ENCODE measurements around the gene PLTP. TPM values are rescaled to one million over a fixed set of nuclear protein-coding genes. Genes with fewer than 3 reads are reported as not detected.

Gene PLTP
- total RNA-seq, 1 donor from 2014 or later, result 162 TPM

GRCh38 chr20:45897289-45897688 is 14.7 kb downstream of the PLTP start:
- Histone ChIP-seq H3K4me2 (ENCODE audit: low read length) (no peak overlapping the region), H3K36me3 (ENCODE audit: insufficient read depth, low read length) (peaks cover 10% of the 10 kb centered on the region), H3K4me3 (ENCODE audit: insufficient read depth, low read depth, low read length) (no peak overlapping the region), H3K79me2 (ENCODE audit: insufficient read depth, low read length) (peaks cover 1% of the 10 kb centered on the region), H2AFZ (ENCODE audit: low read depth, low read length) (no peak overlapping the region), H4K20me1 (ENCODE audit: insufficient read depth, low read length) (peaks cover 12% of the 10 kb centered on the region), H3K27me3 (ENCODE audit: insufficient read depth, low read length) (no peaks in the 10 kb centered on the region), H3K27ac (ENCODE audit: low read depth, low read length) (no peak overlapping the region), H3K9me3 (ENCODE audit: insufficient read depth, low read depth, low read length) (no peaks in the 10 kb centered on the region), H3K4me1 (ENCODE audit: insufficient read depth, low read length) (peaks cover 8% of the 10 kb centered on the region), H3K9ac (ENCODE audit: low read length) (no peak overlapping the region)
- Mint-ChIP-seq H3K4me3 (ENCODE audit: unreplicated experiment) (no peak overlapping the region), H3K9me3 (ENCODE audit: unreplicated experiment) (no peaks in the 10 kb centered on the region), H3K27me3 (ENCODE audit: low read depth, unreplicated experiment) (no peaks in the 10 kb centered on the region), H3K36me3 (ENCODE audit: low read depth, unreplicated experiment) (peaks cover 29% of the 10 kb centered on the region), H3K27ac (ENCODE audit: unreplicated experiment) (no peak overlapping the region), H3K4me1 (ENCODE audit: low read depth, unreplicated experiment) (peaks cover 1% of the 10 kb centered on the region)
- no peak for DNase-seq (ENCODE audit: low read depth)
- TF ChIP-seq EZH2 (IDR thresholded peaks at IDR 0.05; ENCODE audit: insufficient read depth, low read length), result no peak
- no peak for TF ChIP-seq CTCF (IDR thresholded peaks at IDR 0.05; ENCODE audit: insufficient read depth, low read depth, low read length)
- no peak for FAIRE-seq

- H3K27ac ChIP-seq (ENCODE audit: low read depth, low read length), result no peak overlapping the region
- H3K4me1 Mint-ChIP-seq (ENCODE audit: low read depth, unreplicated experiment), result peaks cover 5% of the 10 kb centered on the region
- H3K9me3 ChIP-seq (ENCODE audit: insufficient read depth, low read depth, low read length), result no peaks in the 10 kb centered on the region
- peaks cover 13% of the 10 kb centered on the region for H3K4me1 ChIP-seq (ENCODE audit: insufficient read depth, low read length)
- H3K4me2 ChIP-seq (ENCODE audit: low read length), result no peak overlapping the region
- FAIRE-seq (no peak), DNase-seq (ENCODE audit: low read depth) (no peak)
- H3K36me3 ChIP-seq (ENCODE audit: insufficient read depth, low read length), result peaks cover 10% of the 10 kb centered on the region
- H3K9me3 Mint-ChIP-seq (ENCODE audit: unreplicated experiment), result no peaks in the 10 kb centered on the region
- H2AFZ ChIP-seq (ENCODE audit: low read depth, low read length), result no peak overlapping the region
- TF ChIP-seq EZH2 (IDR thresholded peaks at IDR 0.05; ENCODE audit: insufficient read depth, low read length) (no peak), CTCF (IDR thresholded peaks at IDR 0.05; ENCODE audit: insufficient read depth, low read depth, low read length) (no peak)
- no peak overlapping the region for H3K27ac Mint-ChIP-seq (ENCODE audit: unreplicated experiment)
- H3K27me3 ChIP-seq (ENCODE audit: insufficient read depth, low read length), result no peaks in the 10 kb centered on the region
- no peak overlapping the region for H3K9ac ChIP-seq (ENCODE audit: low read length)
- H3K79me2 ChIP-seq (ENCODE audit: insufficient read depth, low read length), result peaks cover 7% of the 10 kb centered on the region
- peaks cover 15% of the 10 kb centered on the region for H4K20me1 ChIP-seq (ENCODE audit: insufficient read depth, low read length)
- peaks cover 27% of the 10 kb centered on the region for H3K36me3 Mint-ChIP-seq (ENCODE audit: low read depth, unreplicated experiment)
- H3K27me3 Mint-ChIP-seq (ENCODE audit: low read depth, unreplicated experiment), result no peaks in the 10 kb centered on the region
- no peak overlapping the region for H3K4me3 ChIP-seq (ENCODE audit: insufficient read depth, low read depth, low read length)
- no peak overlapping the region for H3K4me3 Mint-ChIP-seq (ENCODE audit: unreplicated experiment)
These were observed 15.3 kb downstream of the PLTP start for GRCh38 chr20:45896641-45897161.

GRCh38 chr20:45894797-45895196 is 17.2 kb downstream of the PLTP start:
- H3K27ac Mint-ChIP-seq (ENCODE audit: unreplicated experiment), result no peak overlapping the region
- no peak overlapping the region for H3K4me3 Mint-ChIP-seq (ENCODE audit: unreplicated experiment)
- Histone ChIP-seq H3K79me2 (ENCODE audit: insufficient read depth, low read length) (peaks cover 16% of the 10 kb centered on the region), H4K20me1 (ENCODE audit: insufficient read depth, low read length) (peaks cover 16% of the 10 kb centered on the region), H3K9me3 (ENCODE audit: insufficient read depth, low read depth, low read length) (no peaks in the 10 kb centered on the region), H3K36me3 (ENCODE audit: insufficient read depth, low read length) (peaks cover 10% of the 10 kb centered on the region), H3K27ac (ENCODE audit: low read depth, low read length) (no peak overlapping the region), H3K4me3 (ENCODE audit: insufficient read depth, low read depth, low read length) (no peak overlapping the region), H3K27me3 (ENCODE audit: insufficient read depth, low read length) (no peaks in the 10 kb centered on the region), H3K9ac (ENCODE audit: low read length) (no peak overlapping the region), H3K4me1 (ENCODE audit: insufficient read depth, low read length) (peaks cover 28% of the 10 kb centered on the region), H3K4me2 (ENCODE audit: low read length) (no peak overlapping the region), H2AFZ (ENCODE audit: low read depth, low read length) (no peak overlapping the region)
- no peaks in the 10 kb centered on the region for H3K27me3 Mint-ChIP-seq (ENCODE audit: low read depth, unreplicated experiment)
- FAIRE-seq (no peak), DNase-seq (ENCODE audit: low read depth) (no peak)
- TF ChIP-seq EZH2 (IDR thresholded peaks at IDR 0.05; ENCODE audit: insufficient read depth, low read length), result no peak
- TF ChIP-seq CTCF (IDR thresholded peaks at IDR 0.05; ENCODE audit: insufficient read depth, low read depth, low read length), result no peak
- H3K36me3 Mint-ChIP-seq (ENCODE audit: low read depth, unreplicated experiment), result peaks cover 27% of the 10 kb centered on the region
- no peaks in the 10 kb centered on the region for H3K9me3 Mint-ChIP-seq (ENCODE audit: unreplicated experiment)
- H3K4me1 Mint-ChIP-seq (ENCODE audit: low read depth, unreplicated experiment), result peaks cover 8% of the 10 kb centered on the region

Measured in astrocyte (in vitro differentiated cells and primary cell).